Activated naive CD4-positive, alpha-beta T cell treated with anti-CD3 and anti-CD28 coated beads for 36 hours (primary cell): ENCODE measurements around the gene COQ9. TPM values are rescaled to one million over a fixed set of nuclear protein-coding genes. Genes with fewer than 3 reads are reported as not detected.
"Not testable (repeated sequence)": the region's sequence is repeated elsewhere in the genome, so short reads cannot be mapped to it uniquely, and the experiment has no call there.

Experiments
- CTCF ChIA-PET: fragments of 350-600 bp; sonication (Branson Sonifier 250); formaldehyde crosslinking; loops from one replicate; lab custom pipeline; 2021; ENCODE audit warnings: antibody characterized with exemption; lab: Charles Lee
- DNase-seq: peaks from one replicate; pipeline ENCODE4 v3.0.0-alpha.2; 2020
- H3K27ac Mint-ChIP-seq: one replicate; pipeline ENCODE4 v1.8.0; 2021; ENCODE audit warnings: mild to moderate bottlenecking, mixed read lengths
- H3K27me3 Mint-ChIP-seq: one replicate; pipeline ENCODE4 v1.8.0; 2021; ENCODE audit warnings: low read depth, mixed read lengths
- H3K36me3 Mint-ChIP-seq: one replicate; pipeline ENCODE4 v1.8.0; 2021; ENCODE audit warnings: low read depth, mixed read lengths
- H3K4me1 Mint-ChIP-seq: one replicate; pipeline ENCODE4 v1.8.0; 2021; ENCODE audit warnings: low read depth, mixed read lengths
- H3K4me3 Mint-ChIP-seq: one replicate; pipeline ENCODE4 v1.8.0; 2021; ENCODE audit warnings: mild to moderate bottlenecking, moderate library complexity, mixed read lengths
- H3K9me3 Mint-ChIP-seq: one replicate; pipeline ENCODE4 v1.8.0; 2021; ENCODE audit warnings: mixed read lengths
- intact Hi-C: fragments of 100-400 bp; cut with micrococcal nuclease; formaldehyde crosslinking; loops from one replicate; pipeline ENCODE4 v1.15.1; 2023
- total RNA-seq, 2 experiments: library from RNA; stranded (reverse); gene quantifications; one replicate each; pipeline ENCODE4 v1.2.3, GENCODE V29; 2021

COQ9 gene, protein sequence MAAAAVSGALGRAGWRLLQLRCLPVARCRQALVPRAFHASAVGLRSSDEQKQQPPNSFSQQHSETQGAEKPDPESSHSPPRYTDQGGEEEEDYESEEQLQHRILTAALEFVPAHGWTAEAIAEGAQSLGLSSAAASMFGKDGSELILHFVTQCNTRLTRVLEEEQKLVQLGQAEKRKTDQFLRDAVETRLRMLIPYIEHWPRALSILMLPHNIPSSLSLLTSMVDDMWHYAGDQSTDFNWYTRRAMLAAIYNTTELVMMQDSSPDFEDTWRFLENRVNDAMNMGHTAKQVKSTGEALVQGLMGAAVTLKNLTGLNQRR
- total RNA-seq: 10 to 100 TPM; 30.6 TPM

DNA sequence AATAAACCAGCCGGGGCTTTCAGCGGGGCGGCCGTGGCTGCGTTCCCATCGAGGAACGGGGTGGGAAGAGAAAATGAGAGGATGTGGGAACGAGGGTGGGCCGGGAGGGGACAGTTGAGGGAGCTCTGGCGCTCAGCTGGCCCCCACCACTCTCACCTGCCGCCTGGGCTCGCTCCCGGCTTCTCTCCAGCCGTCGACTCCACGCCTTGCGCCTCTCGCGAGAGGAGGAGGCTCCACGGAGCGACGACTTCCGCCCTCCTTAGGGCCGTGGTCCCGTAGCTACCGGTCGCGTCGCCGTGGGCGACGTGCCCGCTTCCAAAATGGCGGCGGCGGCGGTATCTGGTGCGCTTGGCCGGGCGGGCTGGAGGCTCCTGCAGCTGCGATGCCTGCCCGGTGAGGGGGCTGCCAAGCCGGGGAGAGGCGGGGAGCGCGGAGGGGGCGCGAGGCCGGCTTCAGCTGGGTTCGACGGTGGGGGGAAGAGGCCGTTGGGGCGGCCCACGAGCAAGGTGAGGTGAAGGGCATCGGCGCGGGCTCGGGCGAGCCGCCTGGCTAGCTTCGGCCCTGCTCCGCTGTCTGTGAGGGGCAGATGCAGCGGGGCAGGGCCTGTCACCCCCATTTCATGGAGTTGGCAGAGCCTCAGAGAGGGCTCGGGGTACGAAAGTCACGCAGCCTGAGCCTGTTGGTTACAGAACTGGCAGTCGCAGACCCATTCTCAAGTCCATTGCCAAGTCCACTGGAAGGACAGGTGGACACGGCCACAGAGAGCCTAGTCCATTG is at the start of gene COQ9, which contains the start of gene CIAPIN1:
TSS of gene COQ9 (plus strand) at position 294 of the 777 bp plus-strand sequence. CDS start at position 321, 27 bp downstream.
TSS of gene CIAPIN1 (minus strand) at position 200 of the 777 bp plus-strand sequence. CDS start 6,457 bp downstream, outside the sequence.
- Mint-ChIP-seq H3K4me3 (peak within 1 kb of the TSS; percentile 86), H3K36me3 (peaks cover 6% of the 10 kb centered on the region), H3K9me3 (no peaks in the 10 kb centered on the region), H3K27me3 (no peaks in the 10 kb centered on the region), H3K4me1 (peaks cover 42% of the 10 kb centered on the region), H3K27ac (peak within 1 kb of the TSS; percentile 86)
- DNase-seq: peak; percentile 96
- CTCF ChIA-PET: interaction anchor here (0.6 to 3.2 kb wide), 11 partner anchors 9 to 203 kb away, joined by 3 to 14 read pairs (median 3); partner anchors contain the start of gene POLR2C
- intact Hi-C loops: loop anchor here (1.0 to 5.0 kb wide), 7 partner anchors 15 to 680 kb away; partner anchors contain the start of genes ARL2BP, CCDC102A, CFAP20 and KATNB1

GRCh38 chr16:57397493-57397892 is 49.8 kb upstream of the COQ9 start:
- intact Hi-C loops, H3K9me3 Mint-ChIP-seq, DNase-seq, H3K27me3 Mint-ChIP-seq, H3K4me1 Mint-ChIP-seq, H3K4me3 Mint-ChIP-seq, H3K27ac Mint-ChIP-seq, CTCF ChIA-PET, H3K36me3 Mint-ChIP-seq: not testable (repeated sequence)

GRCh38 chr16:57401943-57402640 is 45.2 kb upstream of the COQ9 start:
- intact Hi-C loops: no loop called here
- CTCF ChIA-PET: interaction anchor here (1.1 to 1.3 kb wide), 2 partner anchors 15 to 17 kb away, joined by 3 to 5 read pairs; no protein-coding TSS in a partner anchor
- no peak for DNase-seq
- H3K36me3 Mint-ChIP-seq: no peaks in the 10 kb centered on the region
- H3K9me3 Mint-ChIP-seq: no peaks in the 10 kb centered on the region
- no peak overlapping the region for H3K27ac Mint-ChIP-seq
- no peaks in the 10 kb centered on the region for H3K4me1 Mint-ChIP-seq
- H3K4me3 Mint-ChIP-seq: no peak overlapping the region
- H3K27me3 Mint-ChIP-seq: no peaks in the 10 kb centered on the region

DNA sequence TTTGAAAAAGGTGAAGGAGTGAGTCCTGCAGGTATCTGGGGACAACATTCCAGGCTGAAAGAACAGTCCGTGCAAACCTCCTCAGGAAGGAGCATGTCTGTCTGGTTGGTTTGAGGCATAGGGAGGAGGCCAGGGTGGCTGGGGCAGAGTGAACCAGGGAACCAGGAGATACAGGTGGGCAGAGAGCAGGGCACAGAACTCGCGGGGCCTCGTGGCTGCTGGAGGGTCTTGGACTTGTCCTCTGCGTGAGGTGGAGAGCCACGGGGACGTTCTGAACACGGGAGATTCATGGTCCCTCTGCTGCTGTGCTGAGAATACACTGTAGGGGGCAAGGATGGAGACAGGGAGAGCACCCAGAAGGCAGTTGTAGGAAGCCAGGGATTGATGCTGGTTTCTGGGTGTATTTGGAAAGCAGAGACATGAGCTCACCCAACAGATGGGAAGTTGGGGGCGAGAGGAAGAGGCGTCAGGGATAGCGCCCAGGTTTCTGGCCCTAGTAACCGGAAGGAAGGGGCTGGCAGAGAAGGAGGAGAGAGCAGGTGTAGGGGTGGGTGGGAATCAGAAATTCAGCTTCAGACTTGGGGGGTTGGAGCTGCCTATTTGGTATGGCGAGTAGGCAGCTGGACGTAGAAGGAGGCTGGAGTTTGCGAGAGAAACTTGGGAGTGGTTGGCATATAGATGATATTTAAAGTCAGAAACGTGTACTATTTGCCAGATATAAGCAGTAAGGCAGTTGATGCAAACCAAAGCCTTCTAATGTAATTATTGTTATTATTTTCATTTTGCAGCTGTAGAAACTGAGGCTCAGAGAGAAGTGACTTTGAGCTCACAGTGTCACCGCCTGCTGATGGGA is 43.1 kb upstream of the COQ9 start, which contains the start of gene CCL17:
TSS of gene CCL17 (plus strand) at position 803 of the 853 bp plus-strand sequence. CDS start 9,166 bp downstream, outside the sequence.
- CTCF ChIA-PET: interaction anchor here (0.5 to 1.1 kb wide), 2 partner anchors 9 to 64 kb away, joined by 3 read pairs; no protein-coding TSS in a partner anchor
- Mint-ChIP-seq H3K9me3 (no peaks in the 10 kb centered on the region), H3K4me3 (no peak within 1 kb of the TSS), H3K27ac (no peak within 1 kb of the TSS), H3K4me1 (no peaks in the 10 kb centered on the region), H3K36me3 (no peaks in the 10 kb centered on the region), H3K27me3 (no peaks in the 10 kb centered on the region)
- DNase-seq: no peak
- intact Hi-C loops: no loop called here

- no peaks in the 10 kb centered on the region for H3K4me1 Mint-ChIP-seq
- CTCF ChIA-PET: interaction anchor here (0.7 to 2.2 kb wide), 2 partner anchors 13 to 518 kb away, joined by 3 to 12 read pairs; no protein-coding TSS in a partner anchor
- H3K9me3 Mint-ChIP-seq: no peaks in the 10 kb centered on the region
- H3K36me3 Mint-ChIP-seq: no peaks in the 10 kb centered on the region
- H3K27ac Mint-ChIP-seq: no peak overlapping the region
- intact Hi-C loops: no loop called here
- H3K4me3 Mint-ChIP-seq: no peak overlapping the region
- H3K27me3 Mint-ChIP-seq: no peaks in the 10 kb centered on the region
- no peak for DNase-seq
These were observed 42.2 kb upstream of the COQ9 start for GRCh38 chr16:57405097-57405496.

DNA sequence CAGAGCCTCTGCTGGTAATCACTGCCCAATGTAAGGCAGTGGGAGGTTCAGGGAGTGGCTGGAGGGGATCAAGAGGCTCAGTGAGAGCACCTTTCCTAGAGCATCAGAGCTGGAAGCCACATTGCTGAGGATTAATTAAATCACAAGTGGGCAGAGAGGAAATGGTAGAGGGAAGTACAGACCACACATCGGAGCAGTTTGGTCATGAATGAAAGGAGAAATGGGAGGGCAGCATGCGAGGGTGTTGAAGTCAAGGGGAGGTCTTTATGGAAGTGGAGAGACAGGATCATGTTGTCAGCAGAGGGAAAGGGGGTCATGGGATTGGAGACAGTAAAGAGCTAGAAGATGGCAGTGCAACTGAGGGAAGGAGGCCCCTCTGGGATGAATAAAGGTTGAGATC is 40.4 kb upstream of the COQ9 start:
- H3K4me1 Mint-ChIP-seq: no peaks in the 10 kb centered on the region
- DNase-seq: no peak
- intact Hi-C loops: no loop called here
- no peaks in the 10 kb centered on the region for H3K36me3 Mint-ChIP-seq
- H3K4me3 Mint-ChIP-seq: no peak overlapping the region
- CTCF ChIA-PET: interaction anchor here (2.2 kb wide), 1 partner anchor 11 kb away, joined by 12 read pairs; no protein-coding TSS in a partner anchor
- H3K9me3 Mint-ChIP-seq: no peaks in the 10 kb centered on the region
- H3K27ac Mint-ChIP-seq: no peak overlapping the region
- no peaks in the 10 kb centered on the region for H3K27me3 Mint-ChIP-seq

DNA sequence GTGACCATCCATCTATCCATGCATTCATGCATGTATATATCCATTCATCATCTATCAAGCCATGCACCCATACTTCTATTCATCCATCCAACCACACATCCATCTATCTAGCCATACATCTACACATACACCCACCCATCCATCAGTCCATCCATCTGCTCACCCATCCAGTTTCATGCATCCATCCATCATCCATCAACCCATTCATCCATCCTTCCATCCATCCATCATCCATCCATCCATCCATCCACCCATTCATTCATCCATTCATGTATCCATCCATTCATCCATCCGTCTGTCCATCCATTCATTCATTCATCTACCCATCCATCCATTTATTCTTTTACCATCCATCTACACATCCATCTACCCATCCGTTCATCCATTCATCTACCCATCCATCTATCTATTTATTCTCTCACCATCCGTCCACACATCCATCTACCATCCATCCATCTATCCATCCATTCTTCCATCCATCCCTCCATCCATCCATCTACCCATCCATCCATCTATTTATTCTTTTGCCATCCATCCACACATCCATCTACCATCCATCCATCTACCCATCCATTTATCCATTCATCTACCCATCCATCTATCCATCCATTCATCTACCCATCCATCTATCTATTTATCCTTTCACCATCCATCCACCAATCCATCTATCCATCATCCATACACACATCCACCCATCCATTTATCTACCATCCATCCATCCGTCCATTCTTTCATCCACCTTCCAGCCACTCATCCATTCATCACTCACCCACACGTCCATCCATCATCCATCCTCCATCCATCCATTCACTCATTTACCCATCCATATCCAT is 39.5 kb upstream of the COQ9 start:
- intact Hi-C loops: no loop called here
- DNase-seq: no peak
- H3K27me3 Mint-ChIP-seq: no peaks in the 10 kb centered on the region
- no peaks in the 10 kb centered on the region for H3K36me3 Mint-ChIP-seq
- CTCF ChIA-PET: no interaction called here
- H3K9me3 Mint-ChIP-seq: no peaks in the 10 kb centered on the region
- no peak overlapping the region for H3K27ac Mint-ChIP-seq
- no peak overlapping the region for H3K4me3 Mint-ChIP-seq
- H3K4me1 Mint-ChIP-seq: no peaks in the 10 kb centered on the region

- Mint-ChIP-seq H3K27ac (no peak overlapping the region), H3K9me3 (no peaks in the 10 kb centered on the region), H3K4me1 (no peaks in the 10 kb centered on the region), H3K36me3 (no peaks in the 10 kb centered on the region), H3K4me3 (no peak overlapping the region), H3K27me3 (no peaks in the 10 kb centered on the region)
- CTCF ChIA-PET: no interaction called here
- intact Hi-C loops: no loop called here
- DNase-seq: no peak
These were observed 38.2 kb upstream of the COQ9 start for GRCh38 chr16:57409065-57409464.

DNA sequence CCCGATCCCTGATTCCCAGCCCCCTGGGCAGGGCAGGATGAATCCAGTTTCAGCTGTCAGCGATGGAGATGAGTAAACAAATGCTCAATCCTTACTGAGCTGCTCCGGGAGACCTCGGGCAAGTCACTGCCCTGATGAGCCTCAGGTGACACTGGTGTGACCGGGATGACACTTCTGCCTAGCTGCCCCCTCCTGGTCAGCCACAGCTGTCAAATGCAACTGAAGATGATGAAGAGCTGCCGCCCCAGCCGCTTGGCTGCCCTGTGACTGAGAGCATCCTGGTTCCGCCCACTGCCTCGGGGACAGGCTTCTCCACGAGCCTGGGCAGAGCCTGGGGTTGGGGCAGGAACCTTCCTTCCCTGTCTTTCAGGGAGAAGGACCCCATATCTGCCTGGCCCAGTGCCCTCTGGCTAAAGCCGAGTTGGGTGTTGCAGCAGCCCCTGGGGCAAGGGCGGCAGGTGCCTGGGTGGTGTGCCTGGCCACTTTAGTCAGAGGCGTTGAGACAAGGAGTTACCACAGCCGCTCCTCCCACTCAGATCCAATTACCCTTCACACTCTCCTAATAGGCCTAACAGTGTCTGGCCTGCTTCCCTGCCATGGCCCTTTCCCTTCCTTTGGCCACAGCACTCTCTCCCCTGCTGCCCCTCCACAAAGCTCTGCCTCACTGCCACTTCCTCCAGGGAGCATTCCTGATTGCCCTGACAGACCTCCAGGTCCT is 37.2 kb upstream of the COQ9 start:
- no peaks in the 10 kb centered on the region for H3K9me3 Mint-ChIP-seq
- CTCF ChIA-PET: interaction anchor here (0.6 to 1.1 kb wide), 2 partner anchors 88 to 108 kb away, joined by 3 read pairs; no protein-coding TSS in a partner anchor
- intact Hi-C loops: no loop called here
- no peaks in the 10 kb centered on the region for H3K4me1 Mint-ChIP-seq
- H3K27ac Mint-ChIP-seq: no peak overlapping the region
- no peaks in the 10 kb centered on the region for H3K36me3 Mint-ChIP-seq
- no peaks in the 10 kb centered on the region for H3K27me3 Mint-ChIP-seq
- H3K4me3 Mint-ChIP-seq: no peak overlapping the region
- no peak for DNase-seq

DNA sequence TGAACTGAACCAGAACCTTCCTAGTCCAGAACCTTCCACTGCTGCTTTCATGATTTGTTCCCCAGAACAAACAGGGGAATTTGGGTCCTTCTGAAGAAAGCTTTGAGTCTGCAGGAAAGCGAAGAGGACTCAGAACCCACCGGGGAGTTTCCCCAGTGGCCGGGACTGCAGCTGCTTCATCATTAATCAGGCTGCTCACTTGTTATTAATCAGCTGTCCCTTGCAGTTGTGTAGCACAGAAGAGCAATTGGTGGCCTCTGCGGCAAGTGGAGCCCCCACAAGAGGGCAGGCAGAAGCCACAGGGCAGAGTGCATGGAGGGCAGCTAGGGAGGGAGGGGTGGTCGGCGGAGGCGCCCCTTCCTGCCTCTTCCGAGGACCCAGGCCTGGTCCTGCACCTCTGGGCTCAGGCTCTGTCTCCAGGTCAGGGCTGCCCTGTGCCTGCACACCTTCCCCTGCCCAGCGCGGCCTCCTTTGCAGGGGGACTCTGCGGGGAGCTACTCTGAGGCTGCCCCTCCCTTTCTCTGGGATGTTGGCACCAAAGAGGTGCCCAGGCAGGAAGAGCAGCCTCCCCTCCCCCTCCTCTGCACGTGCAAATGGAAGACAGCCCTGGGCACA is 35.8 kb upstream of the COQ9 start:
- H3K4me1 Mint-ChIP-seq: no peaks in the 10 kb centered on the region
- intact Hi-C loops: no loop called here
- no peak overlapping the region for H3K4me3 Mint-ChIP-seq
- no peaks in the 10 kb centered on the region for H3K9me3 Mint-ChIP-seq
- H3K27me3 Mint-ChIP-seq: no peaks in the 10 kb centered on the region
- CTCF ChIA-PET: interaction anchor here (0.8 to 3.3 kb wide), 5 partner anchors 9 to 111 kb away, joined by 3 to 13 read pairs (median 3); no protein-coding TSS in a partner anchor
- DNase-seq: no peak
- H3K36me3 Mint-ChIP-seq: no peaks in the 10 kb centered on the region
- H3K27ac Mint-ChIP-seq: no peak overlapping the region
